ENCODE data around the gene ABLIM2. TPM values are rescaled to one million over a fixed set of nuclear protein-coding genes. Genes with fewer than 3 reads are reported as not detected.

Gene ABLIM2
- total RNA-seq, 1 experiment from 2014 or later: 6.1 TPM

- H3K79me2 ChIP-seq (ENCODE audit: insufficient read depth, low read length): no peaks in the 10 kb centered on the region
- H4K20me1 ChIP-seq (ENCODE audit: insufficient read depth): no peaks in the 10 kb centered on the region
- DNase-seq (ENCODE audit: low read depth, low spot score) (no peak), ATAC-seq (no peak)
- H3K9ac ChIP-seq (ENCODE audit: low read length): no peak overlapping the region
- no TSS peak for BruUV-seq (replicated peaks)
- no peaks in the 10 kb centered on the region for H3K36me3 ChIP-seq (ENCODE audit: control insufficient read depth in 1 of 2, insufficient read depth in 2 of 2, low read length in 2 of 2)
- TF ChIP-seq, protein P1, sequence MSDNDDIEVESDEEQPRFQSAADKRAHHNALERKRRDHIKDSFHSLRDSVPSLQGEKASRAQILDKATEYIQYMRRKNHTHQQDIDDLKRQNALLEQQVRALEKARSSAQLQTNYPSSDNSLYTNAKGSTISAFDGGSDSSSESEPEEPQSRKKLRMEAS (IDR thresholded peaks at IDR 0.05): no peak
- TF ChIP-seq EGR1 (IDR thresholded peaks at IDR 0.05; ENCODE audit: low read depth) (no peak), EZH2phosphoT487 (IDR thresholded peaks at IDR 0.05; ENCODE audit: borderline replicate concordance) (no peak), POLR2A (IDR thresholded peaks at IDR 0.05; ENCODE audit: borderline replicate concordance, extremely low read depth, insufficient read depth, insufficient read length) (no peak), YY1 (IDR thresholded peaks at IDR 0.05; ENCODE audit: extremely low read depth, insufficient replicate concordance, low read depth, low read length) (no peak), JUND (IDR thresholded peaks at IDR 0.05) (no peak)
- TF ChIP-seq, protein P2, sequence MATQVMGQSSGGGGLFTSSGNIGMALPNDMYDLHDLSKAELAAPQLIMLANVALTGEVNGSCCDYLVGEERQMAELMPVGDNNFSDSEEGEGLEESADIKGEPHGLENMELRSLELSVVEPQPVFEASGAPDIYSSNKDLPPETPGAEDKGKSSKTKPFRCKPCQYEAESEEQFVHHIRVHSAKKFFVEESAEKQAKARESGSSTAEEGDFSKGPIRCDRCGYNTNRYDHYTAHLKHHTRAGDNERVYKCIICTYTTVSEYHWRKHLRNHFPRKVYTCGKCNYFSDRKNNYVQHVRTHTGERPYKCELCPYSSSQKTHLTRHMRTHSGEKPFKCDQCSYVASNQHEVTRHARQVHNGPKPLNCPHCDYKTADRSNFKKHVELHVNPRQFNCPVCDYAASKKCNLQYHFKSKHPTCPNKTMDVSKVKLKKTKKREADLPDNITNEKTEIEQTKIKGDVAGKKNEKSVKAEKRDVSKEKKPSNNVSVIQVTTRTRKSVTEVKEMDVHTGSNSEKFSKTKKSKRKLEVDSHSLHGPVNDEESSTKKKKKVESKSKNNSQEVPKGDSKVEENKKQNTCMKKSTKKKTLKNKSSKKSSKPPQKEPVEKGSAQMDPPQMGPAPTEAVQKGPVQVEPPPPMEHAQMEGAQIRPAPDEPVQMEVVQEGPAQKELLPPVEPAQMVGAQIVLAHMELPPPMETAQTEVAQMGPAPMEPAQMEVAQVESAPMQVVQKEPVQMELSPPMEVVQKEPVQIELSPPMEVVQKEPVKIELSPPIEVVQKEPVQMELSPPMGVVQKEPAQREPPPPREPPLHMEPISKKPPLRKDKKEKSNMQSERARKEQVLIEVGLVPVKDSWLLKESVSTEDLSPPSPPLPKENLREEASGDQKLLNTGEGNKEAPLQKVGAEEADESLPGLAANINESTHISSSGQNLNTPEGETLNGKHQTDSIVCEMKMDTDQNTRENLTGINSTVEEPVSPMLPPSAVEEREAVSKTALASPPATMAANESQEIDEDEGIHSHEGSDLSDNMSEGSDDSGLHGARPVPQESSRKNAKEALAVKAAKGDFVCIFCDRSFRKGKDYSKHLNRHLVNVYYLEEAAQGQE (IDR thresholded peaks at IDR 0.05; ENCODE audit: low read depth): no peak
- TF ChIP-seq, protein P3, sequence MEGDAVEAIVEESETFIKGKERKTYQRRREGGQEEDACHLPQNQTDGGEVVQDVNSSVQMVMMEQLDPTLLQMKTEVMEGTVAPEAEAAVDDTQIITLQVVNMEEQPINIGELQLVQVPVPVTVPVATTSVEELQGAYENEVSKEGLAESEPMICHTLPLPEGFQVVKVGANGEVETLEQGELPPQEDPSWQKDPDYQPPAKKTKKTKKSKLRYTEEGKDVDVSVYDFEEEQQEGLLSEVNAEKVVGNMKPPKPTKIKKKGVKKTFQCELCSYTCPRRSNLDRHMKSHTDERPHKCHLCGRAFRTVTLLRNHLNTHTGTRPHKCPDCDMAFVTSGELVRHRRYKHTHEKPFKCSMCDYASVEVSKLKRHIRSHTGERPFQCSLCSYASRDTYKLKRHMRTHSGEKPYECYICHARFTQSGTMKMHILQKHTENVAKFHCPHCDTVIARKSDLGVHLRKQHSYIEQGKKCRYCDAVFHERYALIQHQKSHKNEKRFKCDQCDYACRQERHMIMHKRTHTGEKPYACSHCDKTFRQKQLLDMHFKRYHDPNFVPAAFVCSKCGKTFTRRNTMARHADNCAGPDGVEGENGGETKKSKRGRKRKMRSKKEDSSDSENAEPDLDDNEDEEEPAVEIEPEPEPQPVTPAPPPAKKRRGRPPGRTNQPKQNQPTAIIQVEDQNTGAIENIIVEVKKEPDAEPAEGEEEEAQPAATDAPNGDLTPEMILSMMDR (IDR thresholded peaks at IDR 0.05 in 2 of 3, conservative IDR thresholded peaks at IDR 0.05 in 1 of 3; ENCODE audit: borderline replicate concordance in 1 of 3, insufficient read depth in 1 of 3, low read depth in 2 of 3, low read length in 2 of 3): no peak
- H2AFZ ChIP-seq (ENCODE audit: low read depth, low read length, poor library complexity, severe bottlenecking): no peak overlapping the region
- H3K9me2 ChIP-seq (ENCODE audit: insufficient read depth): no peaks in the 10 kb centered on the region
- H3K27me3 ChIP-seq (ENCODE audit: insufficient read depth, low read length): no peaks in the 10 kb centered on the region
- H3K4me3 ChIP-seq (replicated peaks in 1 of 2; ENCODE audit: low read depth in 1 of 2, low read length in 2 of 2): no peak overlapping the region
- H3K27ac ChIP-seq (ENCODE audit: low read depth, low read length): no peak overlapping the region
- peaks cover 2 to 8% of the 10 kb centered on the region in 2 experiments; a peak in 3 of 4 replicates for H3K4me1 ChIP-seq (ENCODE audit: control insufficient read depth in 1 of 2, insufficient read depth in 2 of 2, low read length in 2 of 2)
- CTCF ChIA-PET: no interaction called here
- intact Hi-C loops (cut with micrococcal nuclease): no loop called here
- RAD21 ChIA-PET (ENCODE audit: low non-redundant PET in 1 of 2, low total read pairs in 2 of 2, uncharacterized antibody in 2 of 2, unreplicated experiment in 2 of 2): no interaction called here
- no peaks in the 10 kb centered on the region for H3K9me3 ChIP-seq (ENCODE audit: control insufficient read depth in 1 of 2, insufficient read depth in 1 of 2, low read depth in 1 of 2, low read length in 2 of 2)
- H3K4me2 ChIP-seq (ENCODE audit: low read length): no peak overlapping the region
- POLR2A ChIA-PET: no interaction called here
Measured at GRCh38 chr4:8106451-8107025, 52.1 kb downstream of the ABLIM2 start.
